PFSK-1 (cell line): ENCODE measurements around the gene PLEKHG4B.

Experiments used
- FOXP2 ChIP-seq: optimal IDR thresholded peaks from 2 replicates; pipeline ENCODE3; 2011; ENCODE audit warnings: borderline replicate concordance, control low read depth, inconsistent platforms; ENCODE audit not compliant: insufficient read depth; ENCODE audit errors: extremely low read length, extremely low read depth
- SIN3A ChIP-seq: IDR thresholded peaks from 2 replicates; pipeline ENCODE4 v1.6.1; 2012; ENCODE audit warnings: mild to moderate bottlenecking, low read length, moderate library complexity, borderline replicate concordance; ENCODE audit not compliant: insufficient read depth

DNA sequence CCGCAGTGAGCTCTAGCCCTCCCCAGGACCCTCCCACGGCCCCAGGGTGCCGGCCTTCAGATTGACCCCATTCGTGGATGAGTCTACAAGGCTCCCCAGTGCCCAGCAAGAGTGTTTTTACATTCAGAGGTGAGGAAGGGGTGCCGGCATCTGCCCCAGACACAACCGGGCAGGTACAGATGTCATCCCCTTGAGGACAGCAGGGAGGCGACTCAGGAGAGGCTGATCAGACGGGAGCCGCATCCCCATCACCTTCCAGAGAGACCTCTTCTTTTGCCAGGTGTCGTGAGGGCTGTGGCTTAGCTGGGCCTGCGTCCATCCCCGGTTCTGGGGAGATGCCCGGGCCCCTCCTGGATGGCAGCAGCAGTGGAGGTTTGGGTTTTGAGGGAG, 95.1 kb downstream of the PLEKHG4B start:
- no peak for TF ChIP-seq SIN3A
- TF ChIP-seq FOXP2: no peak
